ENCODE results near the gene PRMT9.

The PRMT9 gene

GRCh38 chr4:147617841-147618691, 65.9 kb downstream of the PRMT9 start:
- DNase-seq = no peak

GRCh38 chr4:147617173-147617840, 66.7 kb downstream of the PRMT9 start, which contains the start of gene TMEM184C:
TMEM184C (plus strand) TSS chr4:147617397; CDS start chr4:147617957, 560 bp downstream.
- peak; percentile 99 for DNase-seq

DNA sequence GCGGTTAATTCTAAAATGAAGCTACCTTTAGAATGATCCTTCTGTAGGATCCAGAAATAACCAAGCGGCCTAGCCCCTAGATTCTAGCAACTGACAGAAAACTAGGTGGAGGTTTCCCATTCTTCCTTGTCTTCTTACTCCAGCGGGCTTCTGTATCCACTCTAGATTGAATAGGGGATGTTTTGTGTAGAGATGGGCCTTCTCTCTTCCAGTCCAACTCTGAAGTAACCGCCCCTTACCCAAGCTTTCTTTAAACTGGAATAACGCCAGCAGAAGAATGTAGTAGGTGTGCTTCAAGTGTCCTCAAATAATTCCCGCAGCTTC, 67.2 kb downstream of the PRMT9 start:
- no peak for DNase-seq

- DNase-seq = no peak
Observed at GRCh38 chr4:147610686-147611085, 73.3 kb downstream of the PRMT9 start.

DNA sequence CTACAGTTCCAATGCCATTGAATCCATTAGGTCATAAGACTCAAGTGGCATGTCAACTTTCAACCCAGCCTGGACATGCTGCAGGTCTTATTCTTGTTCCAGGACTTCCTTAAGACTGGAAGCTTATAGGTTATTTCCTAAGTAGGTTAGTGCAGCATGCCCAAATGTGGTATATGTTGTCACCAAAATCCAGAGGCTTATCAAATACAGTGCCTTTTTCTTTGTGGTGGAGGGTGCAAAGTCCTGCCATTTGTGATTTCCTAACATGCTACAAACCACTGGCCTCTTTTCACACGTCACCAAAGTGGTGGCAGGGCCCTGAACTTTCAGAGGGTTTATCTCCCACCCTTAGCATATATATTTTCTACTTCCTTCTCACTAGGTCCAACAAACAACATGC, 76.5 kb downstream of the PRMT9 start:
- no peak for DNase-seq

- no peak for DNase-seq
Observed at GRCh38 chr4:147605499-147605898, 78.5 kb downstream of the PRMT9 start.

GRCh38 chr4:147599769-147600168, 84.2 kb downstream of the PRMT9 start:
- DNase-seq = no peak

GRCh38 chr4:147599206-147599605, 84.8 kb downstream of the PRMT9 start:
- DNase-seq = no peak

DNA sequence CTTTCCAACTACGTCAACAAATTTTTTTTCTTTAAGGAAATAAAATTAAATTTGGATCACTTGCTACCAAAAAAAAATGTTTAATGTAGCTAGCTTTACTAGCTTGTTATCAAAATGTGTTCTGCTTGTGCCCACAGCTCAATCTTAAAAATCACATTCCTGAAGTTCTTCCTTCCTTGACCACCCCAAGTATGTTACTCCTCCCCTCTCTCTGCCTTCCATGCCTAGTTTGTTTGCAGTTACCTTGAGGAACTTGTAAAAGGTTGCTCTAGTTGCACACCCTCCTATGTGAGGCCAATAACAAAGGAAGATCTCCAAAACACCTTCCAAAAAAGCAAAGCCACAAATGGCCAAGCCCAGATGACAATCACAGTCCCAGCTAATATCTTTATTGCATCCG, 86.4 kb downstream of the PRMT9 start:
- no peak for DNase-seq

DNA sequence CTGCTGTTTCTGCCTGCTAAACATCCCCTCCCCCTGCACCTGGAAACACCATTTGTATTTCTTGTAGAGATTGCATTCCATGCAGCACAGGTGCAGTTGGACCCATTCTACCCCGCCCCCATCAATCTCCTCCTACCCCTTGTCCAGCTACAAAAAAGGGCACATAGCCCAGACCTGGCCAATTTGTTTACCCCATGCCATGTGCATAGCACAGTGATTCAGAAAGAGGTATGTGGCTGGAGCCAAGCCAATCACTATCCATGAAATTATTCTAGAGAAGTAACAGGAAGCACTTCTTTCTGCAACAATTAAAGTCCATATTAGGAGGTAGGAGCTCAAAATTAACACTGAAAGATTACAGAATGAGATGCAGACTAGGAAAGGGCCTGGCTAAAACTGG, 87.0 kb downstream of the PRMT9 start:
- DNase-seq = no peak

GRCh38 chr4:147596377-147596776, 87.6 kb downstream of the PRMT9 start:
- no peak for DNase-seq

GRCh38 chr4:147594578-147594977, 89.4 kb downstream of the PRMT9 start:
- no peak for DNase-seq

GRCh38 chr4:147594107-147594506, 89.9 kb downstream of the PRMT9 start:
- no peak for DNase-seq

DNA sequence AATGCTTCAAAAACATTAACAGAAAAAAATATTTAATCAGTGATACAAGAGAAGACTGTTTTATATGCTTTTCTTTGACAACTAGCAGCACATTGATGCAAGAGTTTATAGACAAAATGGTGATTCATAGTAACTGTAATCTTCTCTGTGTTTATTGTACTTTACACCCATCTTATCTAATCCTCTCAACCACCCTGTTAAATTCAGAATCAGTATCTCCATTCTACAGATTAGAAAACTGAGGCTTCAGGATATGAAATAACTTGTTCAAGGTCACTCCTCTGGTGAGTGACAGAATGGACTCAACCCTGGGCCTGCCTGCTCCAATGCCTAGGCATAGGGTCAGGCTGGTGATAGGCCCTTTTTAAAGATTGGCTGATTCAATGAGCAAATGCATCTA, 92.9 kb downstream of the PRMT9 start:
- DNase-seq = no peak

- DNase-seq = peak; percentile 74
Observed at GRCh38 chr4:147590249-147590920, 93.6 kb downstream of the PRMT9 start.

GRCh38 chr4:147589586-147589985, 94.4 kb downstream of the PRMT9 start:
- DNase-seq = no peak
